ENCODE measurements around the gene POLDIP2.

- TF ChIP-seq CTCF (IDR thresholded peaks at IDR 0.05) = no peak
- no peak for TF ChIP-seq POLR2A (IDR thresholded peaks at IDR 0.05)
Measured at GRCh38 chr17:28324781-28325180, 32.5 kb downstream of the POLDIP2 start.
